Stimulated activated CD8-positive, alpha-beta memory T cell treated with anti-CD3 and anti-CD28 coated beads, Interleukin-12 subunit alpha, Interleukin-12 subunit beta, amount 100 ng/mL, for 1 hour (primary cell): Measurements from ENCODE around the gene MROH8.

ENCODE experiments used
- DNase-seq: peaks from one replicate; pipeline ENCODE4 v3.0.0-alpha.2; 2020; ENCODE audit warnings: low read depth

MROH8 gene

GRCh38 chr20:37178839-37179682 is at the start of gene MROH8, which contains the start of gene RPN2:
Gene MROH8, minus strand, starts transcription at chr20:37179548.
Gene RPN2, plus strand, starts transcription at chr20:37179330. Its CDS starts 27 bp downstream, at chr20:37179357.
- DNase-seq: peak; percentile 89

GRCh38 chr20:37228656-37229055 is 49.3 kb upstream of the MROH8 start:
- no peak for DNase-seq

GRCh38 chr20:37228082-37228481 is 48.7 kb upstream of the MROH8 start:
- no peak for DNase-seq

- DNase-seq: no peak
These were observed 47.5 kb upstream of the MROH8 start for GRCh38 chr20:37226889-37227288.

- no peak for DNase-seq
These were observed 45.8 kb upstream of the MROH8 start for GRCh38 chr20:37225146-37225545.

- DNase-seq: no peak
These were observed 43.7 kb upstream of the MROH8 start for GRCh38 chr20:37223053-37223452.

- no peak for DNase-seq
These were observed 42.7 kb upstream of the MROH8 start for GRCh38 chr20:37222086-37222485.

GRCh38 chr20:37220731-37221130 is 41.4 kb upstream of the MROH8 start:
- DNase-seq: no peak

- no peak for DNase-seq
These were observed 40.7 kb upstream of the MROH8 start for GRCh38 chr20:37219751-37220668.

- no peak for DNase-seq
These were observed 39.6 kb upstream of the MROH8 start for GRCh38 chr20:37218976-37219375.

- no peak for DNase-seq
These were observed 39.1 kb upstream of the MROH8 start for GRCh38 chr20:37218441-37218840.

GRCh38 chr20:37209661-37210314 is 30.4 kb upstream of the MROH8 start:
- no peak for DNase-seq

GRCh38 chr20:37209193-37209592 is 29.8 kb upstream of the MROH8 start:
- DNase-seq: no peak

- DNase-seq: no peak
These were observed 27.8 kb upstream of the MROH8 start for GRCh38 chr20:37207171-37207570.

- no peak for DNase-seq
These were observed 26.4 kb upstream of the MROH8 start for GRCh38 chr20:37205794-37206193.

GRCh38 chr20:37205130-37205529 is 25.8 kb upstream of the MROH8 start:
- no peak for DNase-seq

- no peak for DNase-seq
These were observed 24.7 kb upstream of the MROH8 start for GRCh38 chr20:37204056-37204455.

- no peak for DNase-seq
These were observed 23.1 kb upstream of the MROH8 start for GRCh38 chr20:37202267-37202943.

GRCh38 chr20:37201827-37202162 is 22.4 kb upstream of the MROH8 start:
- DNase-seq: no peak

GRCh38 chr20:37200926-37201826 is 21.8 kb upstream of the MROH8 start:
- no peak for DNase-seq

- no peak for DNase-seq
These were observed 21.0 kb upstream of the MROH8 start for GRCh38 chr20:37200376-37200775.
